K562 (cell line): ENCODE measurements around the gene NME7. TPM values are rescaled to one million over a fixed set of nuclear protein-coding genes. Genes with fewer than 3 reads are reported as not detected.

Experiments used
- ADNP ChIP-seq: fragments of 200-800 bp; sonication (Bioruptor generic); IDR thresholded peaks from 2 replicates; pipeline ENCODE4 v1.6.1; 2016; ENCODE audit warnings: missing genetic modification characterization, missing compliant biosample characterization
- ARID1B ChIP-seq: fragments of 450-650 bp; IDR thresholded peaks from 2 replicates; pipeline ENCODE4 v1.6.1; 2016; ENCODE audit warnings: antibody characterized with exemption, mild to moderate bottlenecking, inconsistent platforms
- MAFK ChIP-seq: IDR thresholded peaks from 2 replicates; pipeline ENCODE4 v1.6.1; 2011; ENCODE audit warnings: low read length, improper control_type of control experiment
- MCM2 ChIP-seq: fragments of 450-650 bp; IDR thresholded peaks from 2 replicates; pipeline ENCODE4 v1.6.1; 2017; ENCODE audit warnings: low read depth, mild to moderate bottlenecking
- MTA3 ChIP-seq: fragments of 450-650 bp; formaldehyde crosslinking; IDR thresholded peaks from 2 replicates; pipeline ENCODE4 v1.6.1; 2017; ENCODE audit warnings: mild to moderate bottlenecking, borderline replicate concordance
- PTBP1 ChIP-seq: fragments of 200-400 bp; formaldehyde crosslinking; IDR thresholded peaks from 2 replicates; pipeline ENCODE4 v1.6.1; 2017; ENCODE audit warnings: low read depth, low read length
- RBM39 ChIP-seq: fragments of 200-400 bp; formaldehyde crosslinking; optimal IDR thresholded peaks from 2 replicates; pipeline ENCODE3; 2018; ENCODE audit warnings: low read depth, low read length
- RFX7 ChIP-seq: fragments of 250-450 bp; sonication (Bioruptor Pico); IDR thresholded peaks from 2 replicates; pipeline ENCODE4 v1.5.1; 2021; ENCODE audit warnings: mild to moderate bottlenecking
- SOX6 ChIP-seq: fragments of 450-650 bp; IDR thresholded peaks from 2 replicates; pipeline ENCODE4 v1.6.1; 2014; ENCODE audit warnings: mild to moderate bottlenecking
- TEAD4 ChIP-seq, 2 experiments: sonication (generic) in 1 of 2; formaldehyde crosslinking in 1 of 2; IDR thresholded peaks; 2 replicates each; pipeline versions ENCODE4 v1.6.1 to v1.8.0; 2012 to 2022; ENCODE audit warnings: borderline replicate concordance in 1 of 2, inconsistent platforms in 1 of 2, low read length in 1 of 2, mild to moderate bottlenecking in 1 of 2, missing genetic modification reagents in 1 of 2
- ZC3H4 ChIP-seq: sonication (generic); formaldehyde crosslinking; IDR thresholded peaks from 2 replicates; pipeline ENCODE4 v1.9.0; 2021; ENCODE audit warnings: missing genetic modification reagents, borderline replicate concordance
- ZNF717 ChIP-seq: fragments of 250-450 bp; sonication (Bioruptor Pico); IDR thresholded peaks from 2 replicates; pipeline ENCODE4 v1.5.0; 2021
- ZNF780A ChIP-seq: fragments of 250-450 bp; sonication (Bioruptor Pico); IDR thresholded peaks from 2 replicates; pipeline ENCODE4 v1.5.0; 2021; ENCODE audit warnings: mild to moderate bottlenecking
- polyA plus RNA-seq, 8 experiments: library from polyadenylated mRNA; depleted of rRNA in 4 of 8; stranded (reverse) in 5 of 8; unstranded in 3 of 8; fragments of >200 nt; fragmentation: Nextera tagmentation in 2 of 8; fragmentation: Illumina TruSeq in 1 of 8; extraction: Ambion mirVana in 2 of 8; extraction: Trizol in 1 of 8; gene quantifications; 2 replicates each; pipeline versions ENCODE4 v1.2.1 to v1.2.3, GENCODE V29; 2011 to 2014; ENCODE audit warnings: inconsistent platforms in 1 of 8, missing spikeins in 1 of 8
- total RNA-seq, 7 experiments: library from RNA; depleted of rRNA in 6 of 7; stranded (reverse); fragments of >200 nt in 6 of 7; fragmentation: Illumina TruSeq in 2 of 7; extraction: Trizol in 2 of 7; gene quantifications; 2 replicates each; pipeline versions ENCODE4 v1.2.1 to v1.2.3, GENCODE V29; 2011 to 2021; ENCODE audit warnings: low replicate concordance in 1 of 7
- TF ChIP-seq, protein P1 (sequence below): fragments of 450-650 bp; IDR thresholded peaks from 2 replicates; pipeline ENCODE4 v1.6.1; 2016; ENCODE audit warnings: low read depth
- TF ChIP-seq, protein P2 (sequence below): fragments of 450-650 bp; IDR thresholded peaks from 2 replicates; pipeline ENCODE4 v1.6.1; 2017; ENCODE audit warnings: antibody characterized with exemption, mild to moderate bottlenecking
- TF ChIP-seq, protein P3 (sequence below), 3 experiments: IDR thresholded peaks in 2 of 3; conservative IDR thresholded peaks in 1 of 3; 2 replicates each; pipeline ENCODE4 v1.5.1; 2011 to 2012; ENCODE audit warnings: low read length in 3 of 3, mild to moderate bottlenecking in 3 of 3, control low read depth in 2 of 3, improper control_type of control experiment in 1 of 3, inconsistent platforms in 1 of 3, low read depth in 1 of 3, mixed read lengths in 1 of 3, moderate library complexity in 1 of 3; ENCODE audit not compliant: insufficient read depth in 2 of 3

The NME7 gene
- total and polyA plus RNA-seq, 9 of the 15 experiments (the other 6 are each of a cell fraction or from before 2014, with no cell fraction given): 7.9 to 43.2 (median 23.9) TPM

- TF ChIP-seq, protein P1, sequence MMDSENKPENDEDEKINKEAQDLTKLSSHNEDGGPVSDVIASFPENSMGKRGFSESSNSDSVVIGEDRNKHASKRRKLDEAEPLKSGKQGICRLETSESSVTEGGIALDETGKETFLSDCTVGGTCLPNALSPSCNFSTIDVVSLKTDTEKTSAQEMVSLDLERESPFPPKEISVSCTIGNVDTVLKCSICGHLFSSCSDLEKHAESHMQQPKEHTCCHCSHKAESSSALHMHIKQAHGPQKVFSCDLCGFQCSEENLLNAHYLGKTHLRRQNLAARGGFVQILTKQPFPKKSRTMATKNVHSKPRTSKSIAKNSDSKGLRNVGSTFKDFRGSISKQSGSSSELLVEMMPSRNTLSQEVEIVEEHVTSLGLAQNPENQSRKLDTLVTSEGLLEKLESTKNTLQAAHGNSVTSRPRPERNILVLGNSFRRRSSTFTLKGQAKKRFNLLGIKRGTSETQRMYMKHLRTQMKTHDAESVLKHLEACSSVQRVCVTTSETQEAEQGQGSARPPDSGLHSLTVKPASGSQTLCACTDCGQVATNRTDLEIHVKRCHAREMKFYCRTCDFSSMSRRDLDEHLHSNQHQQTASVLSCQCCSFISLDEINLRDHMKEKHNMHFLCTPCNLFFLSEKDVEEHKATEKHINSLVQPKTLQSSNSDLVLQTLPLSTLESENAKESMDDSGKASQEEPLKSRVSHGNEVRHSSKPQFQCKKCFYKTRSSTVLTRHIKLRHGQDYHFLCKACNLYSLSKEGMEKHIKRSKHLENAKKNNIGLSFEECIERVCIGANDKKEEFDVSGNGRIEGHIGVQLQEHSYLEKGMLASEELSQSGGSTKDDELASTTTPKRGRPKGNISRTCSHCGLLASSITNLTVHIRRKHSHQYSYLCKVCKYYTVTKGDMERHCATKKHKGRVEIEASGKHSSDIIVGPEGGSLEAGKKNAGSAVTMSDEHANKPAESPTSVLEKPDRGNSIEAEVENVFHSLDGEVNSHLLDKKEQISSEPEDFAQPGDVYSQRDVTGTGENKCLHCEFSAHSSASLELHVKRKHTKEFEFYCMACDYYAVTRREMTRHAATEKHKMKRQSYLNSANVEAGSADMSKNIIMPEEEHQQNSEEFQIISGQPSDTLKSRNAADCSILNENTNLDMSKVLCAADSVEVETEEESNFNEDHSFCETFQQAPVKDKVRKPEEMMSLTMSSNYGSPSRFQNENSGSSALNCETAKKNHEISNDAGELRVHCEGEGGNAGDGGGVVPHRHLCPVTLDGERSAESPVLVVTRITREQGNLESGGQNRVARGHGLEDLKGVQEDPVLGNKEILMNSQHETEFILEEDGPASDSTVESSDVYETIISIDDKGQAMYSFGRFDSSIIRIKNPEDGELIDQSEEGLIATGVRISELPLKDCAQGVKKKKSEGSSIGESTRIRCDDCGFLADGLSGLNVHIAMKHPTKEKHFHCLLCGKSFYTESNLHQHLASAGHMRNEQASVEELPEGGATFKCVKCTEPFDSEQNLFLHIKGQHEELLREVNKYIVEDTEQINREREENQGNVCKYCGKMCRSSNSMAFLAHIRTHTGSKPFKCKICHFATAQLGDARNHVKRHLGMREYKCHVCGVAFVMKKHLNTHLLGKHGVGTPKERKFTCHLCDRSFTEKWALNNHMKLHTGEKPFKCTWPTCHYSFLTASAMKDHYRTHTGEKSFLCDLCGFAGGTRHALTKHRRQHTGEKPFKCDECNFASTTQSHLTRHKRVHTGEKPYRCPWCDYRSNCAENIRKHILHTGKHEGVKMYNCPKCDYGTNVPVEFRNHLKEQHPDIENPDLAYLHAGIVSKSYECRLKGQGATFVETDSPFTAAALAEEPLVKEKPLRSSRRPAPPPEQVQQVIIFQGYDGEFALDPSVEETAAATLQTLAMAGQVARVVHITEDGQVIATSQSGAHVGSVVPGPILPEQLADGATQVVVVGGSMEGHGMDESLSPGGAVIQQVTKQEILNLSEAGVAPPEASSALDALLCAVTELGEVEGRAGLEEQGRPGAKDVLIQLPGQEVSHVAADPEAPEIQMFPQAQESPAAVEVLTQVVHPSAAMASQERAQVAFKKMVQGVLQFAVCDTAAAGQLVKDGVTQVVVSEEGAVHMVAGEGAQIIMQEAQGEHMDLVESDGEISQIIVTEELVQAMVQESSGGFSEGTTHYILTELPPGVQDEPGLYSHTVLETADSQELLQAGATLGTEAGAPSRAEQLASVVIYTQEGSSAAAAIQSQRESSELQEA: no peak
- TF ChIP-seq ZNF780A (CRISPR knock-in tag) (no peak), SOX6 (0 out of 2 replicates have a peak, but pooled peaks have one; percentile 20), TEAD4 (IDR thresholded peaks at IDR 0.05; ENCODE audit: low read length) (peak; percentile 74), TEAD4 (CRISPR knock-in tag; IDR thresholded peaks at IDR 0.05; ENCODE audit: borderline replicate concordance) (no peak), ADNP (tag) (no peak), MAFK (no peak), ARID1B (peak; percentile 78), MCM2 (no peak), ZNF717 (CRISPR knock-in tag) (no peak), RBM39 (no peak), MTA3 (0 out of 2 replicates have a peak, but pooled peaks have one; percentile 29), PTBP1 (no peak), RFX7 (CRISPR knock-in tag) (no peak), ZC3H4 (CRISPR knock-in tag) (no peak)
- TF ChIP-seq, protein P2, sequence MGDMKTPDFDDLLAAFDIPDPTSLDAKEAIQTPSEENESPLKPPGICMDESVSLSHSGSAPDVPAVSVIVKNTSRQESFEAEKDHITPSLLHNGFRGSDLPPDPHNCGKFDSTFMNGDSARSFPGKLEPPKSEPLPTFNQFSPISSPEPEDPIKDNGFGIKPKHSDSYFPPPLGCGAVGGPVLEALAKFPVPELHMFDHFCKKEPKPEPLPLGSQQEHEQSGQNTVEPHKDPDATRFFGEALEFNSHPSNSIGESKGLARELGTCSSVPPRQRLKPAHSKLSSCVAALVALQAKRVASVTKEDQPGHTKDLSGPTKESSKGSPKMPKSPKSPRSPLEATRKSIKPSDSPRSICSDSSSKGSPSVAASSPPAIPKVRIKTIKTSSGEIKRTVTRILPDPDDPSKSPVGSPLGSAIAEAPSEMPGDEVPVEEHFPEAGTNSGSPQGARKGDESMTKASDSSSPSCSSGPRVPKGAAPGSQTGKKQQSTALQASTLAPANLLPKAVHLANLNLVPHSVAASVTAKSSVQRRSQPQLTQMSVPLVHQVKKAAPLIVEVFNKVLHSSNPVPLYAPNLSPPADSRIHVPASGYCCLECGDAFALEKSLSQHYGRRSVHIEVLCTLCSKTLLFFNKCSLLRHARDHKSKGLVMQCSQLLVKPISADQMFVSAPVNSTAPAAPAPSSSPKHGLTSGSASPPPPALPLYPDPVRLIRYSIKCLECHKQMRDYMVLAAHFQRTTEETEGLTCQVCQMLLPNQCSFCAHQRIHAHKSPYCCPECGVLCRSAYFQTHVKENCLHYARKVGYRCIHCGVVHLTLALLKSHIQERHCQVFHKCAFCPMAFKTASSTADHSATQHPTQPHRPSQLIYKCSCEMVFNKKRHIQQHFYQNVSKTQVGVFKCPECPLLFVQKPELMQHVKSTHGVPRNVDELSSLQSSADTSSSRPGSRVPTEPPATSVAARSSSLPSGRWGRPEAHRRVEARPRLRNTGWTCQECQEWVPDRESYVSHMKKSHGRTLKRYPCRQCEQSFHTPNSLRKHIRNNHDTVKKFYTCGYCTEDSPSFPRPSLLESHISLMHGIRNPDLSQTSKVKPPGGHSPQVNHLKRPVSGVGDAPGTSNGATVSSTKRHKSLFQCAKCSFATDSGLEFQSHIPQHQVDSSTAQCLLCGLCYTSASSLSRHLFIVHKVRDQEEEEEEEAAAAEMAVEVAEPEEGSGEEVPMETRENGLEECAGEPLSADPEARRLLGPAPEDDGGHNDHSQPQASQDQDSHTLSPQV: peak; percentile 62; the same call in 1 of the 2 replicates
- TF ChIP-seq, protein P3, sequence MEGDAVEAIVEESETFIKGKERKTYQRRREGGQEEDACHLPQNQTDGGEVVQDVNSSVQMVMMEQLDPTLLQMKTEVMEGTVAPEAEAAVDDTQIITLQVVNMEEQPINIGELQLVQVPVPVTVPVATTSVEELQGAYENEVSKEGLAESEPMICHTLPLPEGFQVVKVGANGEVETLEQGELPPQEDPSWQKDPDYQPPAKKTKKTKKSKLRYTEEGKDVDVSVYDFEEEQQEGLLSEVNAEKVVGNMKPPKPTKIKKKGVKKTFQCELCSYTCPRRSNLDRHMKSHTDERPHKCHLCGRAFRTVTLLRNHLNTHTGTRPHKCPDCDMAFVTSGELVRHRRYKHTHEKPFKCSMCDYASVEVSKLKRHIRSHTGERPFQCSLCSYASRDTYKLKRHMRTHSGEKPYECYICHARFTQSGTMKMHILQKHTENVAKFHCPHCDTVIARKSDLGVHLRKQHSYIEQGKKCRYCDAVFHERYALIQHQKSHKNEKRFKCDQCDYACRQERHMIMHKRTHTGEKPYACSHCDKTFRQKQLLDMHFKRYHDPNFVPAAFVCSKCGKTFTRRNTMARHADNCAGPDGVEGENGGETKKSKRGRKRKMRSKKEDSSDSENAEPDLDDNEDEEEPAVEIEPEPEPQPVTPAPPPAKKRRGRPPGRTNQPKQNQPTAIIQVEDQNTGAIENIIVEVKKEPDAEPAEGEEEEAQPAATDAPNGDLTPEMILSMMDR (IDR thresholded peaks at IDR 0.05 in 2 of 3, conservative IDR thresholded peaks at IDR 0.05 in 1 of 3; ENCODE audit: insufficient read depth in 2 of 3, low read depth in 1 of 3, low read length in 3 of 3): no peak
Measured at GRCh38 chr1:169327875-169328274, 39.7 kb downstream of the NME7 start (continued).
